ENCODE measurements around the gene GDPD3. TPM values are rescaled to one million over a fixed set of nuclear protein-coding genes. Genes with fewer than 3 reads are reported as not detected.

Gene GDPD3
- total and polyA plus RNA-seq, 9 of the 15 experiments (the other 6 are each of a cell fraction or from before 2014, with no cell fraction given): 0.47 to 3.9 (median 1.1) TPM

GRCh38 chr16:30075503-30076275, 37.6 kb downstream of the GDPD3 start, which contains the start of gene PPP4C:
Gene PPP4C, plus strand, starts transcription at chr16:30075994. Its CDS starts 384 bp downstream, at chr16:30076378.
- TSS peak; percentile 98 for BruUV-seq (replicated peaks)
- Histone ChIP-seq H4K20me1 (replicated peaks; ENCODE audit: control insufficient read depth, insufficient read depth, low read length) (peaks cover 9% of the 10 kb centered on the region; the same call in 1 of the 2 replicates), H3K79me2 (ENCODE audit: control insufficient read depth, insufficient read depth, low read length) (peaks cover 49% of the 10 kb centered on the region), H3K27me3 (ENCODE audit: control insufficient read depth in 2 of 2, insufficient read depth in 2 of 2, low read length in 2 of 2) (no peaks in the 10 kb centered on the region), H3K27ac (ENCODE audit: extremely low read depth, low read depth, low read length) (peak within 1 kb of the TSS; percentile 97), H3K4me3 (peak within 1 kb of the TSS; percentile 94), H3K36me3 (ENCODE audit: control insufficient read depth, insufficient read depth, low read length) (peaks cover 58% of the 10 kb centered on the region), H3K9me3 (replicated peaks; ENCODE audit: control insufficient read depth, insufficient read depth, low read depth, low read length) (no peaks in the 10 kb centered on the region), H3K4me1 (replicated peaks in 1 of 2; ENCODE audit: control insufficient read depth in 2 of 2, insufficient read depth in 2 of 2, low read length in 2 of 2) (peaks cover 16 to 24% of the 10 kb centered on the region in 2 experiments), H3K9me1 (ENCODE audit: control insufficient read depth, insufficient read depth, low read length) (no peaks in the 10 kb centered on the region), H3K9ac (ENCODE audit: insufficient read depth in 1 of 2, low read depth in 2 of 2, low read length in 2 of 2) (peak within 1 kb of the TSS; percentile 95 to 99), H3K4me2 (ENCODE audit: insufficient read depth, low read length) (peak within 1 kb of the TSS; percentile 98), H2AFZ (ENCODE audit: low read depth, low read length) (peak within 1 kb of the TSS; percentile 82)
- DNase-seq (ENCODE audit: extremely low read depth in 1 of 4, low spot score in 3 of 4) (peak; percentile 82 to 95 (median 89)), ATAC-seq (peak; percentile 90), FAIRE-seq (peak; percentile 72)
- POLR2A ChIA-PET: interaction anchor here (0.6 to 7.5 kb wide), 11 partner anchors 8 to 540 kb away, joined by 3 to 59 read pairs (median 7); partner anchors contain the start of genes ALDOA and TBX6
- in situ Hi-C loops (cut with MboI) (no loop called here), intact Hi-C loops (cut with micrococcal nuclease) (no loop called here)
- WGBS (ENCODE audit: insufficient coverage, low coverage, missing lambda C conversion rate): under 1% methylated on average over 24 of the region's 67 CpGs
- CTCF ChIA-PET (ENCODE audit: low intra/inter-chr PET ratio): no interaction called here
- TF ChIP-seq ESRRA (IDR thresholded peaks at IDR 0.05; ENCODE audit: borderline replicate concordance, low read depth) (peak; percentile 57), ETS1 (conservative IDR thresholded peaks at IDR 0.05; ENCODE audit: control insufficient read depth, low read depth, low read length) (peak; percentile 28; the same call in 1 of the 2 replicates), ZMIZ1 (IDR thresholded peaks at IDR 0.05; ENCODE audit: low read depth in 2 of 2, low read length in 2 of 2) (peak in 1 of 2 experiments; percentile 63; a peak in 1 of 4 replicates), CREB1 (IDR thresholded peaks at IDR 0.05) (peak; percentile 92), CREB1 (CRISPR knock-in tag; IDR thresholded peaks at IDR 0.05) (peak; percentile 91), POLR2G (IDR thresholded peaks at IDR 0.05; ENCODE audit: low read depth, low read length) (peak; percentile 94), TFAP4 (CRISPR knock-in tag; IDR thresholded peaks at IDR 0.05; ENCODE audit: borderline replicate concordance) (peak; percentile 52), NR2C2 (CRISPR knock-in tag; IDR thresholded peaks at IDR 0.05) (no peak), NR2C2 (tag; IDR thresholded peaks at IDR 0.05) (peak; percentile 83; the same call in 1 of the 2 replicates), ZNF830 (CRISPR knock-in tag; IDR thresholded peaks at IDR 0.05) (peak; percentile 84; the same call in 1 of the 2 replicates), MBD2 (IDR thresholded peaks at IDR 0.05; ENCODE audit: borderline replicate concordance, low read depth) (peak; percentile 86; the same call in 1 of the 2 replicates), MAZ (CRISPR knock-in tag; conservative IDR thresholded peaks at IDR 0.05 in 1 of 2, IDR thresholded peaks at IDR 0.05 in 1 of 2) (peak; percentile 66 to 71; a peak in 3 of 4 replicates), GMEB1 (CRISPR knock-in tag; IDR thresholded peaks at IDR 0.05) (peak; percentile 20; the same call in 1 of the 2 replicates)

All from K562 (cell line).